ENCODE results near the gene KLF2.

The KLF2 gene

DNA sequence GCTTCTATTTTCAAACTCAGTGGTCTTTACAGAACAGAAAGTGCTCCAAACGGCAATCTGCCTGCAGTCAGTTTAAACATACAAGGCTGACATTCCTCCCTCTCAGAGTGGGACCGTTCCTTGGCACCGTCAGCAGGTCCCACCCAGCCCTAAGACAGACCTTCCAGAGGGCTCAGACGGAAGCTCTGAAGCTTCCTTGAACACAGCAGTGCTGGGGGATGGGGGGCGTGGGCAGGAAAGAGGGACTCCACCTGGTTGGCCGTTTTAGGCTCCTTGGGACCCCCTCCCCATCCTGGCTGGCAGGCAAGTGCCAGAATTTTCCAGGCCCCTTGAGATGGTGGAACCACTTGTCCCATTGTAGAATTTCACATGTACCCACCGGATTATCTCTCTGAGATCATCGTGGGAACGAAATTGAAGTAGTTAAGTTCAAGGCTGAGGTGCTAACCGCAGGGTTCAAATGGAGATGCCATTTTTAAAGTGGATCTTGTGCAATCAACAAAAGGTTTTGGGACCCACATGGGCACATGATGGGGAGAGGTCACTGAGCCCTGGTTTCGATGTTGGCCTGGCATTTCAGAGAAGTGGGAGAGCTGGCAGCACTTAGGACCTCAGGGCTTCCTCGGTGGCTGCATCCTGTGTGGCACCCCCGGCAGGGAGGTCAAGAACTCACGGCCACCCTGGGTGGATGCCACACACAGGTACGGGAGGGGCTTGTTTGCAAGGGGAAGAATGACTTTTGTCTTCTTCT is 46.2 kb downstream of the KLF2 start:
- Histone ChIP-seq H3K4me3 (ENCODE audit: insufficient read depth, low read depth, low read length) (no peak overlapping the region), H3K27me3 (ENCODE audit: control insufficient read depth, insufficient read depth, low read length, poor library complexity, severe bottlenecking) (no peaks in the 10 kb centered on the region), H3K27ac (ENCODE audit: insufficient read depth, low read depth, low read length, poor library complexity, severe bottlenecking) (no peak overlapping the region), H3K36me3 (ENCODE audit: control insufficient read depth, insufficient read depth, low read length) (peaks cover 6% of the 10 kb centered on the region), H3K9me3 (ENCODE audit: control insufficient read depth, low read length) (no peaks in the 10 kb centered on the region), H3K4me1 (ENCODE audit: control insufficient read depth, insufficient read depth, low read length) (no peaks in the 10 kb centered on the region)
- 87 to 89% methylated on average over 15 of the region's 15 CpGs for WGBS, 2 experiments

DNA sequence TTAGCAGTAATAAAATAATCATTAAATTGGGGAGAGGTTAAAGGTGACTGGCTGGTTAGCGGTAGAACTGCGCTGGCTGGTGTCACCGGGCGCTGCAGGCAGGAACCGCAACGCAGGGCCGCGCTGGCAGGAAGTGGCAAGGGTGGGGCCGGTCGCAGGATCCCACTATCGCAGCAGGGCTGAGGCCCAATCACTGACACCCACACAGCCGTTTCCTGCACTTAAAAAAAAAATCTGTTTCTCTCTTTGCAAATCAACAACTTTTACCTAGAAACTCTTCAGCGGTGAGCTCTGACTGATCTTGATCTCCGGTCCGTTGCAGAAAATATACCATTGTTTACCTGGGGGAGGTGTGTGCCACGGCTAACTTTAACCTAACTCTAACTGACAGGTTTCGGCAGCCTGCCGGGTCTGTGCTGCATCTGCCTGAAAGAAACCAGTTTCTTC is 46.9 kb downstream of the KLF2 start:
- Histone ChIP-seq H3K36me3 (ENCODE audit: control insufficient read depth, insufficient read depth, low read length) (peaks cover 9% of the 10 kb centered on the region), H3K4me1 (ENCODE audit: control insufficient read depth, insufficient read depth, low read length) (no peaks in the 10 kb centered on the region), H3K27me3 (ENCODE audit: control insufficient read depth, insufficient read depth, low read length, poor library complexity, severe bottlenecking) (no peaks in the 10 kb centered on the region), H3K9me3 (ENCODE audit: control insufficient read depth, low read length) (no peaks in the 10 kb centered on the region), H3K27ac (ENCODE audit: insufficient read depth, low read depth, low read length, poor library complexity, severe bottlenecking) (no peak overlapping the region), H3K4me3 (ENCODE audit: insufficient read depth, low read depth, low read length) (no peak overlapping the region)
- WGBS, 2 experiments: 94% methylated on average over 18 of the region's 18 CpGs

DNA sequence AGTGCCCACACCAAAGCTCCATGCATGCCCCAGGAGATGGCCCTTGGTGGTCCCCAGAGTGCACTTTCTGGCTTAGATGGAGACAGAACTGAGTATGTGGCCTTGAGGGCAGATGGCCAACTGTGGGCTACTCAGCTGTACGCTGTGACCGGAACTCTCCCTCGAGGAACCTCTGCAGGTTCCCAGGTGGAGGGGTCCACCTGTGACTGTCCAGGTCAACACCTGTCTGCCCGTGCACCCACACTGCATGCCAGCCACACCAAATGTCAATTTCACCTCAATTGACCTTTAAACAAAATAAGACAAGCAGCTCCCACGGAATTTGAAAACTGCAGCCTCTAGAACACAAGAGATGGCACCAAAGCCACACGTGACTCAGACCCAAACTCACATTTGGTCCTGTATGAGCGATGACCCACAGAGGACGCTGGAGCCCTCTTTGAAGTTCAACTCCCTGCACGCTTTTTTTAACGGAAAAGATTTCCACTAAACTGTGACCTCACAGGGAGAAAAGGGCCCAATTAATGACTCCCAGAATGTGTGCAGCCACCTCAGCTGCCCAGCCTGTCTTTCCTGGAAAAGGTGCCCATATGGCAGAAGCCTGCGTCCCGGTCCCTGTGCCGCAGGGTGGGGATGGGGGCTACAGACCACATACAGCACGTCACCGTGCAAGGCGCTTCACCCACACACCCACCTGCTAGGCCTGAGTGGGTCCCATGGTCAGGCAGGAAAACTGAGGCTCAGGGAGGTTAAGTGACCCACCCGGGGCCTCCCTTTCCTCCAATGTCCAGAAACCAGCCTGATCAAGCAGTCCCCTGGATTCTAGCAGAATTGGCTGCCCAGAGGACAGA is 47.7 kb downstream of the KLF2 start:
- Histone ChIP-seq H3K4me3 (ENCODE audit: insufficient read depth, low read depth, low read length) (no peak overlapping the region), H3K9me3 (ENCODE audit: control insufficient read depth, low read length) (no peaks in the 10 kb centered on the region), H3K27ac (ENCODE audit: insufficient read depth, low read depth, low read length, poor library complexity, severe bottlenecking) (no peak overlapping the region), H3K27me3 (ENCODE audit: control insufficient read depth, insufficient read depth, low read length, poor library complexity, severe bottlenecking) (no peaks in the 10 kb centered on the region), H3K4me1 (ENCODE audit: control insufficient read depth, insufficient read depth, low read length) (no peaks in the 10 kb centered on the region), H3K36me3 (ENCODE audit: control insufficient read depth, insufficient read depth, low read length) (peaks cover 11% of the 10 kb centered on the region)
- WGBS, 2 experiments: 96% methylated on average over 17 of the region's 17 CpGs

DNA sequence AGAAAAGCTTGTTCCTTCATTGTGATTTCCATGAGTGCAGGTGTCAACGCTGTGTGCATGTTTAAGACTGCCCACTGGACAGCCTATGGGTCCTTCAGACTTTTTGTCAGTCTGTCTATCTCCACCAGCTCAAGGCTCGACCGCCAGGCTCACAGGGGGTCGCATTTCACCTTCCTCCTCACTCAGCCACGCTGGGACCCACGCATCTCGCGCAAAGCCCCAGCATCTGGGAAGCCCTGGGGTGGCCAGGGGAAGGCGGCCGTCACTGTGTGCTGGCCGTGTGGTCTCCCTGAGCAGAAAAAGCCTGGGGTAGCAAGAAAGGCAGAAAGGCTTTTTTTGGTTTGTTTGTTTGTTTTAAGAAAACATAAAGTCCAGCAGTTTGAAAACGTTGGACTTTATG is 48.5 kb downstream of the KLF2 start:
- no peak overlapping the region for H3K4me3 ChIP-seq (ENCODE audit: insufficient read depth, low read depth, low read length)
- no peaks in the 10 kb centered on the region for H3K4me1 ChIP-seq (ENCODE audit: control insufficient read depth, insufficient read depth, low read length)
- WGBS, 2 experiments: 93 to 95% methylated on average over 12 of the region's 12 CpGs
- H3K27me3 ChIP-seq (ENCODE audit: control insufficient read depth, insufficient read depth, low read length, poor library complexity, severe bottlenecking): no peaks in the 10 kb centered on the region
- H3K9me3 ChIP-seq (ENCODE audit: control insufficient read depth, low read length): no peaks in the 10 kb centered on the region
- H3K27ac ChIP-seq (ENCODE audit: insufficient read depth, low read depth, low read length, poor library complexity, severe bottlenecking): no peak overlapping the region
- peaks cover 15% of the 10 kb centered on the region for H3K36me3 ChIP-seq (ENCODE audit: control insufficient read depth, insufficient read depth, low read length)

DNA sequence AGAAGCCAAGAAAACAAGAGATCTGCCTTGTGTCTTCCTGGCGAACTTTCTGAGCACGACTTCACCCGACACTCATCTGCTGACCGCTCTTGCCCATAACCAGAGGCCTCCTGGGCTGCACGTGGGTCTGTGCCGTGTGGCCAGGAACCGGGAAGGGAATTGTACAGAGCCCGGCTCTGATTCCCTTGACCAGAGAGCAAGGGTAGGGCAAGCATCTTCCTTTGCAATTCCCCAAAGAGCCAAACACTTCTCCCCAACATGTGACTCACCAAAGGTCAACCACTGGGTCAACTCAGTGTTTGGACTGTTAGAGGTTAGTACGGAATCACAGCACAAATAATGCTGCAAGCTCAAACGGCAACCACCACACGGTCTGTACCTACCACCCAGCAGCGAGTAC is 48.9 kb downstream of the KLF2 start:
- Histone ChIP-seq H3K4me1 (ENCODE audit: control insufficient read depth, insufficient read depth, low read length) (no peaks in the 10 kb centered on the region), H3K36me3 (ENCODE audit: control insufficient read depth, insufficient read depth, low read length) (peaks cover 15% of the 10 kb centered on the region), H3K27ac (ENCODE audit: insufficient read depth, low read depth, low read length, poor library complexity, severe bottlenecking) (no peak overlapping the region), H3K4me3 (ENCODE audit: insufficient read depth, low read depth, low read length) (no peak overlapping the region), H3K27me3 (ENCODE audit: control insufficient read depth, insufficient read depth, low read length, poor library complexity, severe bottlenecking) (no peaks in the 10 kb centered on the region), H3K9me3 (ENCODE audit: control insufficient read depth, low read length) (no peaks in the 10 kb centered on the region)
- WGBS, 2 experiments: 96% methylated on average over 12 of the region's 12 CpGs

DNA sequence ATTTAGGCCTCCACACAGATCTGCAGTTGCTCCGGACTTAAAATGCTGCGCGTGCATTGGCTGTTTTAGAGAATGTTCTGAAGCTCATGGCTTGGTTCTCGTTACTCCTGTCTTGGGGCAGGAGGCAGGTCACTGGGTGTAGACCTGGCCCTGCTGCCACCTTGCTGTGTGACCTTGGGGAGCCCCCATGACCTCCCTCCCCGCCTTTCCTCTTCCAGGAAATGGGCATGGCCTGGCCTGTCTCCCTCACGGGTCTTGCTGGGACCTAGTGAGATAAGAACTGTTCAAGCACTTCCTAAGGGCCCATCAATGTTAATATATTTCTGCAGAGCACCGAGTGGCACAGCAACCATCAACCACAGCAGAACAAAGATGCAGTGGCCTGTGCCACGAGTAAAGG is 49.4 kb downstream of the KLF2 start:
- no peaks in the 10 kb centered on the region for H3K9me3 ChIP-seq (ENCODE audit: control insufficient read depth, low read length)
- no peaks in the 10 kb centered on the region for H3K4me1 ChIP-seq (ENCODE audit: control insufficient read depth, insufficient read depth, low read length)
- peaks cover 15% of the 10 kb centered on the region for H3K36me3 ChIP-seq (ENCODE audit: control insufficient read depth, insufficient read depth, low read length)
- no peak overlapping the region for H3K4me3 ChIP-seq (ENCODE audit: insufficient read depth, low read depth, low read length)
- no peaks in the 10 kb centered on the region for H3K27me3 ChIP-seq (ENCODE audit: control insufficient read depth, insufficient read depth, low read length, poor library complexity, severe bottlenecking)
- no peak overlapping the region for H3K27ac ChIP-seq (ENCODE audit: insufficient read depth, low read depth, low read length, poor library complexity, severe bottlenecking)
- WGBS, 2 experiments: 91 to 96% methylated on average over 8 of the region's 8 CpGs

DNA sequence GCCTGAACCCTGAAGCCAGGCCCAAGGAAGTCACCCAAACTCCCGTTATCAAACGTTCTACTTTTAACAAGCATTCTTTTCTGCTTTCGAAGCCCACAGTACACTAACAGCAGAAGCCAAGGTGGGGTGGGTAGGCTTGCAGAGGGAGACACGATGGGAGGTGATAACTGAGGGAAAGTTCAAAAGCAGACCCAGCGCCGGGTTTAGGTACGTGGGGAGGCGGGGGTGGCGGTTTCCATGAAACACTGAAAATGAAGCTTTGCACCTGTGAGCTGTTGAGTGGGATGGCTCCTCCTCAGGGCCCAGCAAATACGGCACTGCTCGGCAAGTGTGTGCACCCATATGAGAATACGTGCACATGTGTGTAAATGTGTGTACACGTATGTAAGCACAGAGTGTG is 49.8 kb downstream of the KLF2 start:
- H3K27me3 ChIP-seq (ENCODE audit: control insufficient read depth, insufficient read depth, low read length, poor library complexity, severe bottlenecking): no peaks in the 10 kb centered on the region
- no peak overlapping the region for H3K27ac ChIP-seq (ENCODE audit: insufficient read depth, low read depth, low read length, poor library complexity, severe bottlenecking)
- H3K9me3 ChIP-seq (ENCODE audit: control insufficient read depth, low read length): no peaks in the 10 kb centered on the region
- H3K4me1 ChIP-seq (ENCODE audit: control insufficient read depth, insufficient read depth, low read length): no peaks in the 10 kb centered on the region
- peaks cover 15% of the 10 kb centered on the region for H3K36me3 ChIP-seq (ENCODE audit: control insufficient read depth, insufficient read depth, low read length)
- H3K4me3 ChIP-seq (ENCODE audit: insufficient read depth, low read depth, low read length): no peak overlapping the region
- WGBS, 2 experiments: 95% methylated on average over 13 of the region's 13 CpGs

DNA sequence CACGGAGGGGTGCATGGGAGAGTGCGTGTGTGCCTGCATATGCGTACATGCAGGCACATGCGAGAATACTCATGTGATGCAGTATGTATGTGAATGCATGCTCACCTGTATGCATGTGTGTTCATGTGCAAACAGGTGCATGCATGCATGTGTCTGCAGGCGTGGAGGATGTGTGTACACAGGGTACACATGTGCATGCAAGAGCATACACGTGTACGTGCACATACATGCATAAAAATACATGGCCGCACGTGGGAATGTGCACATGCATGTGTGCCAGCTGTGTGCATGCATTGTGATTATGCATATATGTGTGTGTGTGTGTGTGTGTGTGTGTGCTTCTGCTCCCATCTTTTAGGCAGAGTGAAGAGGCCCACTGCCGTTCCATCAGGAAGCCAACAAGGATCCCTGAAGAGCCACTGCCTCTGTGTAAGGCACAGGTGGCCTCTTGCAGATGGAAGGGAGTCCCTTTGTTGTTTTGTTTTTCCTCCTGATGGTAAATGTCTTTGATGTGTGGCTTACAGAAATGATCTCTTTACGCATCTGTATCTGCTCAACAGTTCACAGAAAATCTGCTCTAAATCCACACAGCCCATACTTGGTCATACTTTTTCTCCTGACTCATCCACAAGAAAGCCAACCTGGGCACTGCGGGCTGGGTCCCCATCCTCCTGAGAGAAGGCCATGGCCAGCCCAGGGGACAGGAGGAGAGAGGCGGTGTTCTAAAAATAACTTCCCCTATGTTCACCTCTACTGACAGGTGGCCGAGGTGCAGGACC is 50.7 kb downstream of the KLF2 start:
- H3K27me3 ChIP-seq (ENCODE audit: control insufficient read depth, insufficient read depth, low read length, poor library complexity, severe bottlenecking): no peaks in the 10 kb centered on the region
- no peaks in the 10 kb centered on the region for H3K9me3 ChIP-seq (ENCODE audit: control insufficient read depth, low read length)
- WGBS, 2 experiments: 94 to 97% methylated on average over 14 of the region's 14 CpGs
- H3K4me1 ChIP-seq (ENCODE audit: control insufficient read depth, insufficient read depth, low read length): no peaks in the 10 kb centered on the region
- H3K4me3 ChIP-seq (ENCODE audit: insufficient read depth, low read depth, low read length): no peak overlapping the region
- H3K36me3 ChIP-seq (ENCODE audit: control insufficient read depth, insufficient read depth, low read length): peaks cover 15% of the 10 kb centered on the region
- H3K27ac ChIP-seq (ENCODE audit: insufficient read depth, low read depth, low read length, poor library complexity, severe bottlenecking): no peak overlapping the region

DNA sequence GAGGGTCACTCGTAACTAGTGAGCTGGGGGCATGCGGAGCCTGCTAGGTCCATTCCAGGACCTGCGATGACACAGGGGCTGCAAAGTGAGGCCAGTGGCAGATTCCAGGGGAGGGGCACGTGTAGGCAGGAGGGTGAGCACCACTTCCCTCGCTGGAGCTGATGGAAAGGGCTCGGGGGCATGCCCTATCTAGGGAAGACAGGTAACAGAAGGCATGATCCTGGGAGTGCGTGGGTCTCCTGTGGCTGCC is 51.2 kb downstream of the KLF2 start:
- Histone ChIP-seq H3K27ac (ENCODE audit: insufficient read depth, low read depth, low read length, poor library complexity, severe bottlenecking) (no peak overlapping the region), H3K4me3 (ENCODE audit: insufficient read depth, low read depth, low read length) (no peak overlapping the region), H3K9me3 (ENCODE audit: control insufficient read depth, low read length) (no peaks in the 10 kb centered on the region), H3K36me3 (ENCODE audit: control insufficient read depth, insufficient read depth, low read length) (peaks cover 15% of the 10 kb centered on the region), H3K4me1 (ENCODE audit: control insufficient read depth, insufficient read depth, low read length) (no peaks in the 10 kb centered on the region), H3K27me3 (ENCODE audit: control insufficient read depth, insufficient read depth, low read length, poor library complexity, severe bottlenecking) (no peaks in the 10 kb centered on the region)
- 81 to 83% methylated on average over 7 of the region's 7 CpGs for WGBS, 2 experiments

DNA sequence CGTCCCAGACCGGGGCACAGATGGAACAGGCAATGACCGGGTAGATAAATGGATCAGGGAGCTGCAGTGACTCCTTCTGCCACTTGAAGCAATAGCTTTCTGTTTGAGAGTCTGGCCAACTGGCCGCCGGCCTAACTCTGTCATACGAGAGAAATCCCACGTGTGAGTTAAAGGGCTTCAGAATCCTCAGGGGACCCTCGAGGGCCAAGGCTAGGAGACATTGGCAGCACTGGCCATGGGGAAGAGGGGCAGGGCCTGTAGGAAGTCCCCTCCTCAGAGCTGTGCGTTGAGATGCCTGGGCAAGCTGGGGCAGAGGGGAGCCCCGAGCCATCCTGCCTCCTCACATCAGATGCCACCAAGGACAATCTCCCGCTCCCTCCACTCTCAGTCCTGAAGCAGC is 51.6 kb downstream of the KLF2 start:
- 95% methylated on average over 11 of the region's 11 CpGs for WGBS, 2 experiments
- no peaks in the 10 kb centered on the region for H3K27me3 ChIP-seq (ENCODE audit: control insufficient read depth, insufficient read depth, low read length, poor library complexity, severe bottlenecking)
- H3K36me3 ChIP-seq (ENCODE audit: control insufficient read depth, insufficient read depth, low read length): peaks cover 15% of the 10 kb centered on the region

More for the DNA sequence above, 51.6 kb downstream of the KLF2 start:
- H3K27ac ChIP-seq (ENCODE audit: insufficient read depth, low read depth, low read length, poor library complexity, severe bottlenecking): no peak overlapping the region
- no peak overlapping the region for H3K4me3 ChIP-seq (ENCODE audit: insufficient read depth, low read depth, low read length)
- no peaks in the 10 kb centered on the region for H3K9me3 ChIP-seq (ENCODE audit: control insufficient read depth, low read length)
- no peaks in the 10 kb centered on the region for H3K4me1 ChIP-seq (ENCODE audit: control insufficient read depth, insufficient read depth, low read length)

All from ectodermal cell (in vitro differentiated cells).